Suprapubic skin (tissue), 4 donors: ENCODE data around the gene SLC51B. TPM values are rescaled to one million over a fixed set of nuclear protein-coding genes. Genes with fewer than 3 reads are reported as not detected.

Experiments used
- DNase-seq, 2 donors: peaks; one replicate each; pipeline ENCODE4 v3.0.0-alpha.2; 2019; ENCODE audit warnings: low spot score in 2 of 2
- H3K27ac ChIP-seq: fragments of 200-600 bp; sonication (generic); one replicate; pipeline ENCODE4 v1.5.1; 2019
- H3K27me3 ChIP-seq: fragments of 200-600 bp; sonication (generic); one replicate; pipeline ENCODE4 v1.5.1; 2019
- H3K36me3 ChIP-seq: fragments of 200-600 bp; sonication (generic); one replicate; pipeline ENCODE4 v1.5.1; 2019
- H3K4me1 ChIP-seq: fragments of 200-600 bp; sonication (generic); one replicate; pipeline ENCODE4 v1.5.1; 2019
- H3K4me3 ChIP-seq: fragments of 200-600 bp; sonication (generic); one replicate; pipeline ENCODE4 v1.5.1; 2019; ENCODE audit warnings: mild to moderate bottlenecking
- H3K9me3 ChIP-seq: fragments of 200-600 bp; sonication (generic); one replicate; pipeline ENCODE4 v1.5.1; 2019
- EP300 ChIP-seq: sonication (generic); formaldehyde crosslinking; IDR thresholded peaks from one replicate; pipeline ENCODE4 v1.6.1; 2017; ENCODE audit warnings: antibody characterized with exemption
- POLR2A ChIP-seq, 2 donors: fragments of 450-650 bp; IDR thresholded peaks; one replicate each; pipeline ENCODE4 v1.6.1; 2017; ENCODE audit warnings: antibody characterized with exemption in 2 of 2, mild to moderate bottlenecking in 2 of 2, moderate library complexity in 2 of 2
- POLR2AphosphoS5 ChIP-seq, 3 donors: sonication (generic); formaldehyde crosslinking; IDR thresholded peaks; one replicate each; pipeline ENCODE4 v1.6.1; 2017; ENCODE audit warnings: antibody characterized with exemption in 3 of 3
- WGBS: methylation state at CpG from one replicate; pipeline ENCODE4 v1.1.5; 2018; 5-methylcytosine and 5-hydroxymethylcytosine counted together
- total RNA-seq, 4 donors: library from RNA; depleted of rRNA; stranded (reverse); fragments of >200 nt; gene quantifications; one replicate each; pipeline ENCODE4 v1.1.0, GENCODE V29; 2016
- TF ChIP-seq, protein P1 (sequence below), 2 donors: fragments of 200-600 bp in 1 of 2; fragments of 450-650 bp in 1 of 2; sonication (generic) in 1 of 2; IDR thresholded peaks; one replicate each; pipeline ENCODE4 v1.5.1; 2016 to 2019; ENCODE audit warnings: antibody characterized with exemption in 2 of 2, mild to moderate bottlenecking in 1 of 2, moderate library complexity in 1 of 2

The SLC51B gene
- total RNA-seq, 4 donors from 2014 or later: 0.60 TPM; not detected in 3

GRCh38 chr15:65081758-65082157 is 36.6 kb downstream of the SLC51B start:
- Histone ChIP-seq H3K4me3 (no peak overlapping the region), H3K27me3 (peaks cover 18% of the 10 kb centered on the region), H3K27ac (no peak overlapping the region), H3K36me3 (no peaks in the 10 kb centered on the region), H3K4me1 (peaks cover 34% of the 10 kb centered on the region), H3K9me3 (no peaks in the 10 kb centered on the region)
- DNase-seq: no peak
- TF ChIP-seq, protein P1, sequence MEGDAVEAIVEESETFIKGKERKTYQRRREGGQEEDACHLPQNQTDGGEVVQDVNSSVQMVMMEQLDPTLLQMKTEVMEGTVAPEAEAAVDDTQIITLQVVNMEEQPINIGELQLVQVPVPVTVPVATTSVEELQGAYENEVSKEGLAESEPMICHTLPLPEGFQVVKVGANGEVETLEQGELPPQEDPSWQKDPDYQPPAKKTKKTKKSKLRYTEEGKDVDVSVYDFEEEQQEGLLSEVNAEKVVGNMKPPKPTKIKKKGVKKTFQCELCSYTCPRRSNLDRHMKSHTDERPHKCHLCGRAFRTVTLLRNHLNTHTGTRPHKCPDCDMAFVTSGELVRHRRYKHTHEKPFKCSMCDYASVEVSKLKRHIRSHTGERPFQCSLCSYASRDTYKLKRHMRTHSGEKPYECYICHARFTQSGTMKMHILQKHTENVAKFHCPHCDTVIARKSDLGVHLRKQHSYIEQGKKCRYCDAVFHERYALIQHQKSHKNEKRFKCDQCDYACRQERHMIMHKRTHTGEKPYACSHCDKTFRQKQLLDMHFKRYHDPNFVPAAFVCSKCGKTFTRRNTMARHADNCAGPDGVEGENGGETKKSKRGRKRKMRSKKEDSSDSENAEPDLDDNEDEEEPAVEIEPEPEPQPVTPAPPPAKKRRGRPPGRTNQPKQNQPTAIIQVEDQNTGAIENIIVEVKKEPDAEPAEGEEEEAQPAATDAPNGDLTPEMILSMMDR (IDR thresholded peaks at IDR 0.05): no peak
- TF ChIP-seq POLR2A (IDR thresholded peaks at IDR 0.05): no peak
- TF ChIP-seq POLR2AphosphoS5 (IDR thresholded peaks at IDR 0.05): no peak
- no peak for TF ChIP-seq EP300
- WGBS: 69% methylated on average over 3 of the region's 5 CpGs

GRCh38 chr15:65082303-65082953 is 37.2 kb downstream of the SLC51B start:
- H3K27ac ChIP-seq: no peak overlapping the region
- H3K4me3 ChIP-seq: no peak overlapping the region
- H3K36me3 ChIP-seq: no peaks in the 10 kb centered on the region
- TF ChIP-seq, protein P1 (IDR thresholded peaks at IDR 0.05): no peak
- TF ChIP-seq POLR2A (IDR thresholded peaks at IDR 0.05): no peak
- TF ChIP-seq POLR2AphosphoS5 (IDR thresholded peaks at IDR 0.05): no peak
- TF ChIP-seq EP300: no peak
- peaks cover 40% of the 10 kb centered on the region for H3K4me1 ChIP-seq
- DNase-seq: no peak
- no peaks in the 10 kb centered on the region for H3K9me3 ChIP-seq
- 13% methylated on average over 7 of the region's 7 CpGs for WGBS
- peaks cover 11% of the 10 kb centered on the region for H3K27me3 ChIP-seq

- no peaks in the 10 kb centered on the region for H3K9me3 ChIP-seq
- H3K4me1 ChIP-seq: peaks cover 42% of the 10 kb centered on the region
- no peak overlapping the region for H3K4me3 ChIP-seq
- 55% methylated on average over 7 of the region's 7 CpGs for WGBS
- H3K27ac ChIP-seq: no peak overlapping the region
- no peak for TF ChIP-seq POLR2AphosphoS5 (IDR thresholded peaks at IDR 0.05)
- TF ChIP-seq POLR2A (IDR thresholded peaks at IDR 0.05): no peak
- no peak for TF ChIP-seq EP300
- TF ChIP-seq, protein P1 (IDR thresholded peaks at IDR 0.05): no peak
- no peaks in the 10 kb centered on the region for H3K36me3 ChIP-seq
- DNase-seq: no peak
- H3K27me3 ChIP-seq: peaks cover 6% of the 10 kb centered on the region
Measured at GRCh38 chr15:65083262-65083701, 38.1 kb downstream of the SLC51B start.

DNA sequence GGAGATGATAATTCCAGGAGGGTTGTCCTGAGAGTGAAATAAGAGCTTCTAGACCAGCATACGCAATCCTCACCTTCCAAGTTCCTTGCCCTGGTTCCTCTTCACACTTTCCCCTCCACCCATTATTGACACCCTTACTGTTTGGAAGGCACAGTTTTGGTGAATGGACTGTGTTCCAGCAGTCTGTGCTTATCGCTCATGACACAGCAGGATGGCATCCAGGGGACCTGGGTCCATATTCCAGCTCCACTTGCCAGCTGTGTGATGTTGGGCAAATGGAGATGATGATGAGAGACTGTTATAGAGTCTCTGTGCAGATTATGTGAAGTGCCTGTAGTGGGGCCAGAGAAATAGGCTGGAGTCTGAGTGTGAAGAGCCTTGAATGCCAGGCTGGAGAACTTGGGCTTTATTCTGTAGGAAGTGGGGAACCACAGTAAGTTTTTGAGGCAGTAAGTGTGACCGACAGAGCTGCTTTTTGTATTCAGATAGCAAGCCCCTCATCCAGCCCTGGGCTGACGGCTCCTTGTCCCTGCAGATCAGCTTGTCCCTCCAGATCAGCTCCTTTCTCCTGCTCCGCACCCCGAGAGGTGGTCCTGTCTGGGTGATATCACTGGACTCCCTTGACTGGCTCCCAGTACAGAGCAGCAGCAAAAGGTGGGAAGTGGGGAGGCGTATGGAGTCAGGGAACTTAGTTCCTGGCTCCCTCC is 39.5 kb downstream of the SLC51B start:
- Histone ChIP-seq H3K27ac (no peak overlapping the region), H3K4me1 (peaks cover 49% of the 10 kb centered on the region), H3K36me3 (no peaks in the 10 kb centered on the region), H3K27me3 (peaks cover 6% of the 10 kb centered on the region), H3K4me3 (no peak overlapping the region), H3K9me3 (no peaks in the 10 kb centered on the region)
- TF ChIP-seq EP300: no peak
- no peak for TF ChIP-seq POLR2AphosphoS5 (IDR thresholded peaks at IDR 0.05)
- TF ChIP-seq, protein P1 (IDR thresholded peaks at IDR 0.05): no peak
- TF ChIP-seq POLR2A (IDR thresholded peaks at IDR 0.05): no peak
- WGBS: 89% methylated on average over 6 of the region's 7 CpGs
- DNase-seq: no peak

- DNase-seq: no peak
- 71% methylated on average over 8 of the region's 8 CpGs for WGBS
- H3K27me3 ChIP-seq: peaks cover 6% of the 10 kb centered on the region
- H3K36me3 ChIP-seq: no peaks in the 10 kb centered on the region
- H3K4me1 ChIP-seq: peaks cover 49% of the 10 kb centered on the region
- no peak overlapping the region for H3K4me3 ChIP-seq
- no peaks in the 10 kb centered on the region for H3K9me3 ChIP-seq
- TF ChIP-seq EP300: no peak
- no peak for TF ChIP-seq POLR2AphosphoS5 (IDR thresholded peaks at IDR 0.05)
- TF ChIP-seq, protein P1 (IDR thresholded peaks at IDR 0.05): no peak
- no peak for TF ChIP-seq POLR2A (IDR thresholded peaks at IDR 0.05)
- peak overlapping the region; percentile 0 for H3K27ac ChIP-seq
Measured at GRCh38 chr15:65085207-65085753, 40.1 kb downstream of the SLC51B start.
